Measurements from ENCODE around the gene TMA7B. TPM values are rescaled to one million over a fixed set of nuclear protein-coding genes. Genes with fewer than 3 reads are reported as not detected.

The TMA7B gene
- total RNA-seq, 6 experiments from 2014 or later, result not detected

- Mint-ChIP-seq H3K9me3 (no peaks in the 10 kb centered on the region), H3K27me3 (ENCODE audit: insufficient read depth) (peaks cover 30% of the 10 kb centered on the region), H3K27ac (no peak overlapping the region), H3K4me3 (no peak overlapping the region), H3K36me3 (ENCODE audit: low read depth) (no peaks in the 10 kb centered on the region), H3K4me1 (ENCODE audit: low read depth) (no peaks in the 10 kb centered on the region)
- no peak for DNase-seq
- no peak for TF ChIP-seq CTCF (IDR thresholded peaks at IDR 0.05)
Measured at GRCh38 chr22:39915295-39915726, 44.9 kb upstream of the TMA7B start.

GRCh38 chr22:39916496-39916895 is 43.7 kb upstream of the TMA7B start:
- no peaks in the 10 kb centered on the region for H3K4me1 Mint-ChIP-seq (ENCODE audit: low read depth)
- H3K9me3 Mint-ChIP-seq, result no peaks in the 10 kb centered on the region
- H3K27ac Mint-ChIP-seq, result no peak overlapping the region
- H3K4me3 Mint-ChIP-seq, result no peak overlapping the region
- TF ChIP-seq CTCF (IDR thresholded peaks at IDR 0.05), result no peak
- no peak for DNase-seq
- H3K36me3 Mint-ChIP-seq (ENCODE audit: low read depth), result no peaks in the 10 kb centered on the region
- H3K27me3 Mint-ChIP-seq (ENCODE audit: insufficient read depth), result peaks cover 30% of the 10 kb centered on the region

GRCh38 chr22:39917197-39917643 is 43.0 kb upstream of the TMA7B start:
- H3K27ac Mint-ChIP-seq, result no peak overlapping the region
- H3K27me3 Mint-ChIP-seq (ENCODE audit: insufficient read depth), result peaks cover 27% of the 10 kb centered on the region

GRCh38 chr22:39917776-39918495 is 42.3 kb upstream of the TMA7B start:
- no peaks in the 10 kb centered on the region for H3K4me1 Mint-ChIP-seq (ENCODE audit: low read depth)
- no peaks in the 10 kb centered on the region for H3K9me3 Mint-ChIP-seq
- H3K27me3 Mint-ChIP-seq (ENCODE audit: insufficient read depth), result peaks cover 23% of the 10 kb centered on the region
- DNase-seq, result no peak
- no peak overlapping the region for H3K27ac Mint-ChIP-seq
- TF ChIP-seq CTCF (IDR thresholded peaks at IDR 0.05), result no peak
- no peak overlapping the region for H3K4me3 Mint-ChIP-seq
- no peaks in the 10 kb centered on the region for H3K36me3 Mint-ChIP-seq (ENCODE audit: low read depth)

More at GRCh38 chr22:39917197-39917643, 43.0 kb upstream of the TMA7B start:
- no peak for DNase-seq
- Mint-ChIP-seq H3K4me3 (no peak overlapping the region), H3K36me3 (ENCODE audit: low read depth) (no peaks in the 10 kb centered on the region), H3K4me1 (ENCODE audit: low read depth) (no peaks in the 10 kb centered on the region), H3K9me3 (no peaks in the 10 kb centered on the region)
- no peak for TF ChIP-seq CTCF (IDR thresholded peaks at IDR 0.05)

GRCh38 chr22:39920134-39920743 is 40.0 kb upstream of the TMA7B start:
- Mint-ChIP-seq H3K27me3 (ENCODE audit: insufficient read depth) (peaks cover 38% of the 10 kb centered on the region), H3K9me3 (no peaks in the 10 kb centered on the region), H3K36me3 (ENCODE audit: low read depth) (no peaks in the 10 kb centered on the region)

More at GRCh38 chr22:39920134-39920743, 40.0 kb upstream of the TMA7B start:
- Mint-ChIP-seq H3K27ac (no peak overlapping the region), H3K4me3 (no peak overlapping the region), H3K4me1 (ENCODE audit: low read depth) (no peaks in the 10 kb centered on the region)
- TF ChIP-seq CTCF (IDR thresholded peaks at IDR 0.05), result no peak
- no peak for DNase-seq
